GM21528 (cell line): ENCODE data around the gene RBM44.
"Not testable (repeated sequence)": the region's sequence is repeated elsewhere in the genome, so short reads cannot be mapped to it uniquely, and the experiment has no call there.

Source experiments
- ATAC-seq: cut with Tn5 transposase; IDR thresholded peaks from one replicate; pipeline ENCODE4 v1.9.1; 2021; ENCODE audit warnings: mild to moderate bottlenecking, moderate library complexity; ENCODE audit not compliant: unreplicated experiment, low FRiP score

The RBM44 gene

DNA sequence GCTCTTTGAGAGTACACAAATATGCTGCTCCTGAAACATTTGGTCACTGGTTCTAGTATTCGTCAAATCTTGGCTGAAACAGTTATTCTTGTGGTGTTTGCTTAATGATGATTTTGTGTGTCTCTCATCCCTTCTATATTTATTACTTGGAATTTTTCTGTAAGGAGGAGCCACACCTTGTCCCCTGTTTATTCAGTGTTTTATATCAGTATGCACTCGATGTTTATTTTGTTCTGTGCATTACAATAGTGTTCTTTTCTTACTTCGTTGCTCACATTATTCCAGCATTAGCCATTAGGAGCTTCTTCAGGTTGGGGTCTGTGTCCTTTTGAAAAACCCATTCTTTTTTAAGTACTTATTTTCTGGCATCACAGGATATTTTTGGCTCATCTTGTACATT, 55.7 kb downstream of the RBM44 start:
- no peak for ATAC-seq

DNA sequence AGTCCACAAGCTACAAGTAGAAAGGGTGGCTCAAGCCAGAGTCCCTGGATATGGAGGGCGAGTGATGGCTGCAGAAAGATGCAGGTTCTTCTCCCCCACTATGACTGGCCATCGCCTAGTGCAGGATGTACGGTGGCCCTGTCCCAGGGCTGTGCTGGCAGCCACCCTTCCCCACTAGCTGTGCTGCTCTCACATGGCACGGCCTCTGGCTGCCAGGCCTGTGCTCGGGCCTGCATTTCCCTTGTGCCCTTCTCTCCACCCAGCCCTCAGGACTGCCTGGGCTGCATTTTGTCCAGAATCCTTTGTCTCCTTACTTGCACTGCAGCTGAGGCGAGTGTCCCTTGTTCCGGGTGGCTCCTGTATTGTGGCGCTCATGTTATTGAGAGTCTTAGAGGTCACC, 59.2 kb downstream of the RBM44 start:
- no peak for ATAC-seq

- ATAC-seq, result no peak
Measured at GRCh38 chr2:237858294-237859081, 59.9 kb downstream of the RBM44 start.

- ATAC-seq, result no peak
Measured at GRCh38 chr2:237859082-237859433, 60.5 kb downstream of the RBM44 start.

- no peak for ATAC-seq
Measured at GRCh38 chr2:237859533-237860272, 61.1 kb downstream of the RBM44 start, which contains the start of gene RAMP1. TSS of gene RAMP1 (plus strand) at chr2:237859623. CDS start at chr2:237859676, 53 bp downstream.

- no peak for ATAC-seq
Measured at GRCh38 chr2:237860273-237860935, 61.8 kb downstream of the RBM44 start.

DNA sequence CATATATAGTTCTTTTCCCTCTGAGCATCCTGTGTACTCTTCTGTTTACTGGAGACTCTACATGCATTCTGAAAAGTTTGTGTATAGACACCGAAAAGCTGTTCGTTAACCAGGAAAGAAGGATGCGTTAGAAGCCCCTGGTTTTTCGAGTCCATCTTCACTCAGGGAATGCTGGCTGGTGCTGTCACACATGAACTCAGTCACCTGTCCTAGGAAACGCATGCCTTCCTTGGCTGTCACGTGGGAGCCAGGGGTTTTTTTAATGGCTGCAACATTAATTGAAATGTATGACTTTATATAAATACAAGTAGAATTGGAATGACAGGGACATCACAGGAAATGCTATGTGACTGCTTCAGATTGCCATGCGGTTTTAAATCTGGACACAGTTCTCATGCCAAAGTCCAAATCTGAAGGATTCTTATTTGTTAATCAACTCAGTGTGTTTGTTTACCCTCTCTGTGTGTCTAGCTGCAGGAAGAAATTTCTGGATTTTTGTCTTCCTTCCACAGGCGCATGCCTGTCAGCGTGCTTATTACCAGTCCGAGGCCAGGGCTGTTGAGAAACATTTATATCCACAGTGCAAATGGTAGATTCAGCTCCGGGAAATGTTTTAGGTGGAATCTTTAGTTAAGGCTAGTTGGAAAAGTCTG, 63.4 kb downstream of the RBM44 start:
- no peak for ATAC-seq

- no peak for ATAC-seq
Measured at GRCh38 chr2:237862528-237862895, 63.9 kb downstream of the RBM44 start.

DNA sequence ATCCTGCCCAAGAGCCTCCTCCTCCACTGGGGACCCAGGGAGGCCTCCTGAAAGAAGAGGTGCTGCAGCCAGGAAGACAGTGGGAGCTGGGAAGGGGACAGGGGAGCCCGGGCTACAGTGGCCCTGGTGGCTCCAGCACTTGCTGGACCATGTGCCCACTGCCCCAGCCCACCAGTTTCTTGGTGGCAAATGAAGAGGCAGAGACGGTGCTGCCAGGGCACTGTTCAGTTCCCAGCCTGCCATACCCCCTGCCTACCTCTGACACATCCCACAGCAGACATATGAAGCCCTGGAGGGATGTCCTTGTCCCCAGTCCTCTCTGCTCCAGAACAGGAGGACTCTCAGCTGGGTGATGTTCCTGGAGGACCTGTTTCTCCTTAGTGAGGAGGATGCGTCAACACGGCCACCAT, 64.5 kb downstream of the RBM44 start:
- ATAC-seq, result no peak

GRCh38 chr2:237863689-237864443, 65.3 kb downstream of the RBM44 start:
- no peak for ATAC-seq

- ATAC-seq, result no peak
Measured at GRCh38 chr2:237864444-237864931, 65.9 kb downstream of the RBM44 start.

DNA sequence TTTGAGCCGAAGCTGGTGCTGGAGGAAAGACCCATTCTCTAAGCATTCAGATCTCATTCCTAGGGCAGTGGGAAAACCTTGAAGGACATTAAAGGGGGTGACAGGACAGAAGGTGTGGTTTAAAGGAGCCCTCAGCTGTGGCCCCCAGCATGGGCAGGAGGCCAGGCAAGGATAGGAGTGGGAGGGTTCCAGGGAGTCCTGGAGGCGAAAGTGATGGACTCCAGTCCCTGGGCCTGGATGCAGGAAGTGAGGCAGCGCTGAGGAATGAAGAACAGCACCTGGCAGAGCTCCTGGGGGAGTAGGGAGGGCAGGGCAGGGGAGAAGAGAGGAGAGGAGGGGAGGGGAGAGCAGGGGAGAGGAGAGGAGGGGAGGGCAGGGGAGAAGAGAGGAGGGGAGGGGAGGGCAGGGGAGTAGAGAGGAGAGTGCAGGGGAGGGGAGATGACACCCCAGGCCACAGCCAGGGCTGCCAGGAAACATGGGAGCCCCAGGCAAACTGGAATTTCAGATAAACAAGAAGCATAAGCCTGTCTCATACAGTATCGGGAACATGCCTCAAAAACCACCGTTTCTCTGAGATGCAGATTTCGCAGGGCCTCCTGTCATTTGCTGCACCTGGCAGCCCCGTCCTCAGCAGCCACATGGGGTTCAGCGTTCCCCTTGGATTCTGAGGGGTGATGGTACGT, 66.5 kb downstream of the RBM44 start:
- no peak for ATAC-seq

- no peak for ATAC-seq
Measured at GRCh38 chr2:237865623-237866041, 67.1 kb downstream of the RBM44 start.

DNA sequence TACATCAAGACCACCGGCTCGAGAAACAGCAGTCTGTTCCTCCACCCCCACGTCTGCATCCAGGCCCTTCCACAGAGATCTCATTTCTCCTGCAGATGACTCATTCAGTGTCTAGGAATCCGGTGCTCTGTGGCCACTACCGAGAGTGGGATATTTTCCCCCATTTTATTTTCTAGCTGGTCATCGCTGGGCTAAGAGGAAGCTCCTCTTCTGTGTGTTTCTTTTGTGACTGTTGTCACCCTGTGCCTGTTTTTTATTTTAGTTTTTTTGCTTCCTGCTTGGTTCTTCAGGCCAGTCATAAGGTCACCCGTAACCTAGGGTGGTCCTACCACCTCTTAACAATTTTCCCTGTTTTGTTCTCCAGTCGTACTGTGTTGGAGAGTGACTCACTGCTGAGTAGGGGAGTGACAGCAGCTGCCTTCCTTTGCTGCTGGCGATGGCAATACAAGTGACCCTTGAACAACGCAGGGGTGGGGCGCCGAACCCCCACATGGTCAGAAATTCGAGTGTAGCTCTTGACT, 67.6 kb downstream of the RBM44 start:
- no peak for ATAC-seq

DNA sequence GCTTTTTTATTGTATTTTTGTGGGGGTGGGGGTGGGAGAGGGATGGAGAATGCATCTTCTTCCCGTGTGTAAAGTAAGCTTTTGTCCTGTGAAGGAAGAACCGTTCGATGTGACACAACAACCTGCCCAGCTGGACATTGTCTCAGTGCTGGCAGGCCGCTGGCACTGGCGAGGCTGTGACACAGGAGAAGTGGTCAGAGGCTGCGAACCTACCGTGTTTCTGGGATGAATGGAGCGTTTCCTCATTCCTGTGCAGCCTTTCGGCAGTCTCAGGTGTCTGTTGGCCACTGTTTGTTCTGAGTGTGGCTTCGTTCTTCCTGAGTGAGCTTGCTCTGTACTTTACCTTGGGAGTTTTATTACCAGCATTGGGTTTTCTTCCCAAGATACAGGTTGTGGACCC, 68.9 kb downstream of the RBM44 start:
- no peak for ATAC-seq

DNA sequence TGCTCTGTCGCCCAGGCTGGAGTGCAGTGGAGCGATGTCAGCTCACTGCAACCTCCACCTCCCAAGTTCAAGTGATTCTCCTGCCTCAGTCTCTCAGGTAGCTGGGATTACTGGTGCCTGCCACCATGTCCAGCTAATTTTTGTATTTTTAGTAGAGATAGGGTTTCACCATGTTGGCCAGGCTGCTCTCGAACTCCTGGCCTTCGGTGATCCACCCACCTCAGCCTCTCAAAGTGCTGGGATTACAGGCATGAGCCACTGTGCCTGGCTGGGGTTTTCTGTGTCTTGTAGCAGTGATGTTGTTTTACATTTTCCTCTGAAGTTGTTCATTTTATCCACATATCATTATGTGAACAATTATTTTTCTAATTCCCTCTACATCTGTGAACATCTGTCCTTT, 69.5 kb downstream of the RBM44 start:
- not testable (repeated sequence) for ATAC-seq

DNA sequence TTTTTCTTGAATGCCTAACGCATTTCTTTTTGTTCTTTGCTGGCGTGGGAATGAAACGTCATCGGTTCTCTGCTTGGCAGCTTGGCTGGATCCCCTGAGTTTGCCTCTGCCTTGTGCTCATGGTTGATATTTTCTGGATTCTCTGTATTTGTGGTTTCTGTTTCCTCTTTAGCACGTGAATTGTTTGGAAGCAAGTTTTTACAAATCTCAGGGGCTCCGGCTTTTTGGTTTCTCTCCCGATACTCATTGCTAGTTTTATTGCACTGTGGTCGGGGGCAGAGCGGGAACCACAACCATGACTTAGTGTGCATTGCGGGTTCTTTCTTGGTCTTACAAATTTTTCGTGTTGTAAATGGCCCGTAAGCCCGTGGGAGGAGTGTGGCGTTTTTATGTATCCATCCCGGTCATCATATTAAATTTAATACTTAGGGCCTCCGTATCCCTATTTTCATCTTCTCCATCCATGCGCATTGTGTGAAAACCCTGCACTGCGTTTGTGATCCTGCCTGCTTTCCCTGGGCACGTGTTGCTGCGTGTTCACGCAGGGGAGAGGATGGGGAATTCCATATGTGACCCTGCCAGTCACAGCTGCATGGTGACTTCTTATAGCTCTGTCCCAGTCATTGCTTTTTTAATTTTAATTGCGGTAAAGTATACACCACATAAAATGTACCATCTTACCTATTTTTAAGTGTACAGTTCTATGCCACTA, 70.2 kb downstream of the RBM44 start:
- ATAC-seq, result no peak

GRCh38 chr2:237869343-237870102, 70.9 kb downstream of the RBM44 start:
- no peak for ATAC-seq
